HG03280 (cell line): ENCODE measurements around the gene LGR6.

Experiments
- ATAC-seq: cut with Tn5 transposase; IDR thresholded peaks from one replicate; pipeline ENCODE4 v1.9.1; 2021; ENCODE audit warnings: mild to moderate bottlenecking, moderate library complexity; ENCODE audit not compliant: unreplicated experiment

The LGR6 gene

DNA sequence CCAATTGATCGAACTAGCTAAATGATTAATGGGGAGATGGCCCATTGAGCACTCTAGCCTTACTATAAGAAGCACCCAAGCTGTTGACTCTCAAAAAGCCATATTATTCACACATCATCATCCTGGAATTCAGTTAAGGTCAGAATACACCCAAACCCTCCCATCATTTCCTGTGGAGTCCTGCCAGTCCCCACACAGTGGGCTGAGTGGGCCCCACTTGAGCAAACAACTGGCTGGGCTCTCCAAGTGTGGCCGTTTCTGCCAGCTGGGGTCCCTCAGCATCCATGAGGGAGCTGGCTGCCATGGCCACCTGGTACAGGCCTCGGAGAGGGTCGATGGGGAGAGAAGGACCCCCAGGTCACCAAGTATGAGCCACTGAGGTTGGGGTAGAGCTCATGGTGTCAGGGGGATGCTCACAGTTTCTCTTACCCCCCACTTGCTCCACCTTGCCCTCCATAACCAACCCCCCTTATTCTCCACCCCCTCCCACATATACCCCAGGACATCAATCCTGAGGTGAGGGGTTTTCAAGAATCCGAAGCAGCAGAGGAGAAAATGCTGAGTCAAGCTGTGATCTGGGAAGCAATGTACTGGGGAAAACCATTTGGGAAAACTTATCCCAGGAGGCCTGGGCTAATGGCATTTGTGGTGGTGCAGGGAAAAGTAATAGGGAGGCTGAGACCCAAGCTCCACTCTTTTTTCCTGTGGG is 87.9 kb downstream of the LGR6 start:
- ATAC-seq: no peak

DNA sequence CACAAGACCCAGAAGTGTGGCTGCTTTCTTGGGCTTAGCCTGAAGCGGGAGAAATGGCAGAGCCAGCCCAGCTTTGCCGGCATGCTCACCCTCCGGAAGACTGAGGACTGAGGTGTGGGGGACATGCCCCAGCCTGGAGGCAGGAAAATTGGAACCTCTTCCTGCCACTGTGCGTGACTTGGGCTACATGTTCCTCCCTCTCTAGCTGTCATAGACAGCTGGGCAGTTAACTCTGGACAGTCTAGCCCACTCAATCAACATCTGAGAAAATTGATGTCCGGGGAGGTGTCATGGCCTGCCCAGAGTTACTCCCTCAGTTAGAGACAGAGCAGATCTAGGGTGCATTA is 88.4 kb downstream of the LGR6 start:
- ATAC-seq: no peak

DNA sequence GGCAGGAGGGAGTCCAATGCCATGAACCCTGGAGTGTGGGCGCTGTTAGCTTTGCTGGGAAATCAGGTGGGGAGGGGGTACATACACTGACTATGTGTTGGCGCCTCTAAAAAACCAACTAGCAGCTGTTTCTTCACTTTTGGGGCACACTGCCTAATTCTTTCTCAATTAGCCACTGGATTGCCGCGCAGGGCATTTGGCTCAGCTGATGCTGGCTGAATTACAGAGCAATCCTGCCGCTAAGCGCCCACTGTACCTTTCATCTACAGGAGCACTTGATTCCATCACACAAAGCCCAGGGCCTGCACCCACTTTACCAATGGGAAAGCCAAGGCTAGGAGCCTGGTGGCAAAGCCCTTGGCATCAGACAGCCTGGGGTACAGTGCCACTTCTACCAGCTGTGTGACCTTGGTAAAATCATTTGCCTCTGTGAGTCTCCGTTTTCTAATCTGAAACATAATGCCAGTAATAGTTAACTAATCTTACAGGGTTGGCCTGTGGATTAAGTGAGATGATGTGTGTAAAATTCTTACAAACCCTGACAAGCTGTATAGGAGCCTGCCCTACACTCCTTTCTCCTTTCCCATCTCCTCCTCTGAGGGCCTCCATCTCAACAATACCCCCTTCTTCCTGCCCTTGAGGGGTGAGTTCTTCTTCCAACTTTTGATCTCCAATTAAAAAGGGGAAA is 89.1 kb downstream of the LGR6 start:
- no peak for ATAC-seq

DNA sequence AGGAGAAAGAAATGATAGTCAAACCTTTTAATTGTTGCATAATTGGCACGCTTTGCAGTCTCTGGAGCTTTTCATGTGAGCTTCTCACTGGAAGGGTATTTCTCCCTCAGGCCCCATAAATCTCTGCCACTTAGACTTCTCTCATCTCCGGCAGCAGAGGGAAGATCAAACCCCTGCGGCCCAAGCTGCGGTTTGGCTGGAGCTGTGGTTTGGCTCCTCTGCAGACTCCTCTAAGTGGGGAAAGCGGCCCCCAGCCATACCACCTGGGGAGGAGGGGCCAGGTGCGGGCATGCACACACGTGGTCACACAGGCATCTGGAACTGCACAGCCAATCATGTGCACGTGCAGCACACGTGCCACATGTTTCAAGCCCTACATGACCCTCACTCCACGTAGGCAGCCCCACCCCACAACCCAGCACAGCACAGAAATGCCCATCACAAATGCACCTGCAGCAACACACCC is 89.8 kb downstream of the LGR6 start:
- no peak for ATAC-seq

DNA sequence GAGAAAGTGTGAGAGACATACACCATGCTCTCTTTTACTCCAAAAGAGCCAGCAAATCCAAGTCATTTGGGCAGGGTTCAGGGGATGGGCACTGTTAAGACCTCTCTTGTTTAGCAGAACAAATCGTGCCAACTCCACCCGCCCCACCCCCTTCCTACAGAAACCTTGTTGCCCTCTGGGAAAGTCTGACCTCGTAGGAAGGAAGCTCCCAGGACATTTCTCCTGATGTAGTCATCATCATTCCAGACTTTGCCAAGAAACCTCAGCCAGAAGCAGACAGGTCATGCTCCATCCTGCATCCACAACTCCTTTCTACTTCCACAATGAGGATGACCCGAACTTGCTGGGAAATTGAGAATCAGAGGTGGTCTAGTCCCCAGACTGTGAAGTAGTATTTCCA is 90.4 kb downstream of the LGR6 start:
- ATAC-seq: no peak

DNA sequence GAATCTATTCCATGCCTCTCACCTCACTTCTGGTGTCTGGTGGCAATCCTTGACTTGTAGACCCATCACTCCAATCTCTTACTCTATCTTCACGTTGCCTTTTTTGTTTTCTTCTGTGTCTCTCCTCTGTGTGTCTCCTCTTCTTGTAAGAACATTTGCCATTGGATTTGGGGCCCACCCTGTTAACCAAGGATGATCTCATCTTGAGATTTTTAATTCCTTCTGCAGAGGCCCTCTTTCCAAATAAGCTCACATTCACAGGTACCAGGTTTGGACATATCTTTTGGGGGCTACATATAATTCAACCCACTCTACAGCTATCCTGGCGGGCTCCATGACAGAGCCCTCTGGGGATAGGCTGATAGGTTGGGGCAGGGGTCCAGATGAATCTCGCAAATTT is 92.3 kb downstream of the LGR6 start:
- no peak for ATAC-seq

DNA sequence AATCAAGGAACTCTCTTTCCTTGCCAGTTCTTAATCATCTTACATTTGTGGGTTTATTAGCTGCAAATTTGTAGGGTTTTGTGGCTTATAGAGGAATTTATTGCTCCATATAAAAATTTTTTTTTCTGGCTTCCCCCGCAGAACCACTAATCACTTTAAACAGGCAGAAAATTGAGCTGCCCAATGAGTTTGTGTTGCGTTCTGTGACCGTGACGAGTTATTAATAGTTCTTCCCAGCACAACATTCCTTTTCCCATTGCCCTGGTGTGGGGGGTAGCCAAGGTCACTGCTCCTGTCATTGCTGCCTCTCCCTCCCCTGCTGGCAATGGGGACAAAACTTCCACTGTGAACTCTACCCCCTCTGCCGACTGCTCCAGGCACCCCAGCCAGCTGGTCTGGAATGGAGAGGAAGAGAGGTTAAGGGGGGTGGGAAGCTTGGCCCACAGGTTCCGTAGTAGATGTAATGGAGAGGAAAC is 93.1 kb downstream of the LGR6 start:
- no peak for ATAC-seq

DNA sequence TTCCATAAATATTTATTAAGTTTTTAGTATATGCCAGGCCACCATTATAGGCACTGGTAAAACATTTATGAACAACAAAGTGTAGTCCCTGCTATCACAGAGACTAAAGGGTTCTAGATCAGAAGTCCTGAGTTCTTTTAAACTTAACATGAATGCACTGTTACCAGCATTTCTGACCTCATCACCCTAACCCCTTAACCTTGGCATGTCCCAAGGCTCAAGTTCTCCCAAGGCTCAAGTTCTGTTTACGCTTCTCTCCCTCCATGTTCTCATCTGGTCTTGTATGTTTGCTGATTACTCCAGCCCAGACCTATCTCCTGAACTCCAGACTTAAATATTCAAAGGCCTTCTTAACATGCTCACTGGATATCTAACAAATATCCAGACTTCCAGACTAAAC is 93.6 kb downstream of the LGR6 start:
- ATAC-seq: no peak

DNA sequence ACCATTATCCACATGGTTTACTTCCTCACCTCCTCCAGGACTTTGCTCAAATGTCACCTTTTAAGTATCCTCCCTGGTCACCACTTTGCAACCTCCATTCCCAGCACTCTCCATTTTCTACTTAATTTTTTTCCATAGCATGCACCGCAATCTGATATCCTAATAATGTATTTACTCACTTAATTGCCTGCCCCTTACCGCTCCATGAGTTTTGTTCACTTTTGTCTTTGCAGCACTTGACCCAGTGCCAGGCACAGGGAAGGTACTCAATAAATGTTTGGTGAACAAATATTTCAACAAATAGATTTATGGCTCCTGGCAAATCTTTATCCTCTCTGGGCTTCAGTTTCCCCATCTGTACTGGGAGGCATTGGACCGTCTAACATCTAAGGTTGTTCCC is 94.6 kb downstream of the LGR6 start:
- ATAC-seq: no peak

DNA sequence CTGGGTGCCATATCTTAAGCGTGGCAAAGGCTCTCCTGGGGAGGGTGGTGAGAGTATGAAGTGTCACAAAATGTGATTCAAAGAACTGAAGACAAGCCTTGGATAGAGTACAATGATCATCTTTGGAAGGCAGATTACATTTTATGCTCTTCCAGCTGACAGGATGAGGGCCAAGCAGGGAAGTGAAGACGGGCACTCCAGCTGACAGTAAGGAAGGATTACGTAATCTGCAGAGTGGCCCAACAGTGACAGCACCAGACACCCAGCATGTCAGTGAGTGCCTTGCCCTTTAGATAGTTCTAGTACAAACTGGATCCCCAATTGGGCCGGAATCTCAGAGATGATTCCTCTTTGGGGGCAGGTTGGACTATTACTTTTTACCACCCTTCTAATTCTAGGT is 95.4 kb downstream of the LGR6 start:
- no peak for ATAC-seq

DNA sequence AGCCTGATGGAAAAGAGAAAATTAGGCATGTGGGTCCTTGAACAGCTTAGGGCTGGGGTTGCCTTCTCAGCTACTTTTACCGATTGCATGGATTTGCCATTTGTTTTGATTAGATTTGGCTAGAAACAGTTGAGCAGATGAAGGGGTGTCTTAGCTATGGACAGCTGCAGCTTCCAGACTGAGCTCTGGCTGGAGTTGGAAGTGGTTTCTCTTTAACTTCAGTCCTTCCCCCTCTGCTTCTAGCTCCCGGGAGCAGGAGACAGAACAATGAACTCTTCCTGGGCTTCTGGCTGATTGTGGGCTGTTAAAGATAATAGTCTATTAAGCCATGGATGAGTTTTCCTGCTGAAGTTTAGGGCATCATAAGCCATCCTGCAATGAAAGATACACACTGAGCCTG is 97.4 kb downstream of the LGR6 start:
- no peak for ATAC-seq

DNA sequence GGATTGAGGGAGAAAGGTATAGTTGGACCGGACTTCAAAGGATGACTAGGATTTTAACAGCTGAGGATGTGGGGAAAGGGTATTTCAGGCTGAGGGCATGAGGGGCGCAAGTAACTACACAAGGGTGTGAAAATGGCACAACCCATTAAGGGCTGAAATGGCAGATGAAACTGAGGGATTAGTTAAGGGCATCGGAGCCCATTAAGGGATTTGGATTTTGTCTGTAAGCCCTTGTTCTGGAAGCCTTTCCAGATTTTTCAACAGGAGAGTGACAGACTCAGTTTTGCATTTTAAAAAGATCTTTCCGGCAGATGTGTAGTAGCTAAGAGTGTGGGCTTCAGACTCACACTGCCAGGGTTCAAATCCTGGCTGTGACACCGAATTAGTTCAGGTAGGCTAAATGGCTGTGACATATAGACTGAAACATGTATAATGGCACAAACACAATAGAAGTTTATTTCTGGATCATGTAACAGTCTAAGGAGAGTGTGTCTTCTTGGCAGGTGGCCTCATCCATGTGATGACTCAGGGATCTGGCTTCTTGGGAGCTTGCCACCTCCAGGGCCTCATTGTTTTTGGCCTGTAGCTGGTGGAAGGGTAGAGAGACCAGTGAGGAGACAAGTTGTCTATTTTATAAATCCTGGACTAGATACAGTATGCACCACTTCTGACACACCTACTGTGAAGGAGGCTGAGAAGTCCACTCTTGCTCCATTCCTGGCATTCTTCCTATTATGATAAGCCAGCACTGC is 98.5 kb downstream of the LGR6 start:
- ATAC-seq: no peak

DNA sequence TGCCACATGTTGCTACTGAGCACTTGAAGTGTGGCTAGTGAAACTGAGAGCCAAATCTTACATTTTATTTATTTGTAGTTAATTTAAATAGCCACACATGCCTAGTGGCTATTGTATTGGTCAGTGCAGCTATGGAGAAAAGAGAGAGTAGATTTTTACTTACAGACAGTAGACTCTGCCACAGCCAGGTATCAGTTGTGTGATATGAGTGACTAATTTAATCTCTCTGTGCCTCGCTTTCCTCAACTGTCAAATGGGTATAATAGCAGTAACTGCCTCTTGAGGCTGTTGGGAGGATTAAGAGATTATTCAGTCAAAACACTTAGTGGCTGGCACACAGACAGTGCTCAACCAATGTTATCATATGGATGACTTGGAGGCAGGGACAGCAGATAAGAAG is 99.2 kb downstream of the LGR6 start:
- ATAC-seq: no peak

DNA sequence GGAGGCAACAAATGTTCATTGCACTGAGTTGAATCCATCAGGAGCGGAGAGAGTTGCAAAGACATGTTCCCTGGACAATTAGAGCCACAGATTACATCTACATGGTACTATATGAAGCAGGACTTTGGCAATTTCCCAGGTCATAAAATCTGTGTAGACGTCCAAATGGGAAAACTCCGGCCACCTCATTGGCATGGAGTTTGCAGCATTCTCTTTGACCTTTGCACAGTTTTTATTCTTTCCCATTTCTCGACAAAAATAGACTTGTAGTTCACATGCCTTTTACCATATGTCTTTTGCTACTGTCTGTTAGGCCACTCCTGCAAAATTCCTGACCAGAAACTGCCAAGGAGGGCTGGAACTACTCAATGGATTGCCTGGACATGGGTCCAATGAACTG is 100.0 kb downstream of the LGR6 start:
- no peak for ATAC-seq

DNA sequence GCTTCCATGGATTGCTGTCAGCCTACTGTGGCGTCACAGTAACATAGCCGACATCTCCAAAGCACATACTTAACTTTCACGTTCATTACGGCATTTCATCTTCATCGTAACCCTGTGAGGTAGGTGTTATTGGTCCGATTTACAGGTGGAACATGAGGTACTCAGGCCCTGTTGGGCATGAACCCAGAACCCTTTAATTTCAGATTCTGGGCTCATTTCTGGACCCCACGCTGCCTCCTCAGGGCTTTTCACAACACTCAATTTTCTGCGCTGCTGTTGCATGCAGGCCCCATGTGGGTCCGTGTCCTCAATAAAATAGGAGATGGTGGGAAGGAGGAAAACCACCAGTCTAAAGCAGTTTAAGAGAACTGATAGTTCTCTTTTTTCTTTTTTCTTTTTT is 108.6 kb downstream of the LGR6 start:
- ATAC-seq: no peak

DNA sequence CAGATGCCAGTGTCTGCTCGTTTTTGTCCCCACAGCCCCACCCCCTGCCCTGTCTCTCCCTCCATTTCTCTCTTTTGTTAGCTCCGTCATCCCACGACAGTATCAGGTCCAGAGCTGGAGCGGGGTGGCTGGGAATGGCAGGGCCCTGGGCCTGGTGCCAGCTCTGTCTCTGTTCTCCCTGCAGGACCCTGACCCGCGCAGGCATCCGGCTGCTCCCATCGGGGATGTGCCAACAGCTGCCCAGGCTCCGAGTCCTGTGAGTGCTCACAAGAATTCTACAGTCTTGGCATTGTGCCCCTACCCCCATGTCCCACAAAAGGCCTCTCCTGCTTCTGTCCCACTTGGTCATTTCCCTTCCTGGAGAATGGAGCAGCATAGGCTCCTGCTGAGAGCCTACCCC is 110.8 kb downstream of the LGR6 start:
- ATAC-seq: no peak

DNA sequence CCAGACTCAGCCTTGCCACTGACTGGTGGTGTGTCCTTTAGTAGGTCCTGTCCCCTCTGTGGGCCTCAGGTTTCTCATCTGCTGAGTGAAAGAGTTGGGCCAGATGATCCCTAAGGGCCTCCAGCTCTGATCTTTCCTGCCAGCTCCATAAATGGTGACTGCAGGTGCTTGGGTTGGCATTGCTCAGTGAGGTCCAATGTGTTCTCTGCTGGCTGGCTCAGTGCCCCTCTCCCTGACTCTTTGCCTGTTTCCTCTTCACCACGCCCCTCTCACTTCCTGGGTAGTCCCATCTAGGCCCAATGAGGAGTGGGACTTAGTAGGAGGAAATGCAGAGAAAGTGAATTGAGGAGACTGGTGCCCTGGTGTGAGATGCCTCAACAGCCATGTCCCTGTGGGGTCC is 111.6 kb downstream of the LGR6 start:
- ATAC-seq: no peak

DNA sequence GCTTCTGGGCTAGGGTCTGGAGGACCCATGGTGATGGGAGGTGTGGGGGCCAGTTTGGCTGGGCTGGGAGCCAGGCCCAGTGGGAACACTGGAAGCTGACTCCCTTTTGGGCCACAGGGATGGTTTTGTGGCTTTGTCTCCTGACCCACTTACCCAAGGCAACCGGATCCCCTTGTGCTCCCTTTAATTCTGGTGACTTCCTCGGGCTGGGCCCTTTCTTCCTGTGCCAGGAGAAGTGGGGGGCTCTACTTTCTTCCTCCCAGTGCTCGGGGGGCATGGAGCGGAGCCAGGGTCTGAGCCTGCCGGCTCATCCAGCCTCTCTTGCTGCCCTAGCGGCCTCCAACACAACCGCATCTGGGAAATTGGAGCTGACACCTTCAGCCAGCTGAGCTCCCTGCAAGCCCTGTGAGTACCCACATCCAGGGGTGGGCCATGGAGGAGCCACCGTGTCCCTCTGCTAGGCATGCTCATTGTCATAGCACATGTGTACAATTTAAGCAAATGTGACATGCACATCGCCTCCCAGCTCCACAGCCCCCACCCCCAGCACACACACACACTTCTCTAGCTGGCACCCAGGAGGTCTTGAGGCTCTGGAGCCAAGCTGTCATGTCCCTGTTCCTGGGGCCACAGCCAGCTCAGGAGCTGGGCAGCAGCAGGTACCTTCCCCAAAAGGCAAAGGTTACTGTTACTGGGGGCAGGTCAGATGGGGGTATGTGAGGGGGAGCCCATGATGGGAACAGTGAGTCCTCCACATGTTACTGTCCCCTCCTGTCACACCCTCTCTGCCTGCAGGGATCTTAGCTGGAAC is 113.1 kb downstream of the LGR6 start:
- no peak for ATAC-seq

DNA sequence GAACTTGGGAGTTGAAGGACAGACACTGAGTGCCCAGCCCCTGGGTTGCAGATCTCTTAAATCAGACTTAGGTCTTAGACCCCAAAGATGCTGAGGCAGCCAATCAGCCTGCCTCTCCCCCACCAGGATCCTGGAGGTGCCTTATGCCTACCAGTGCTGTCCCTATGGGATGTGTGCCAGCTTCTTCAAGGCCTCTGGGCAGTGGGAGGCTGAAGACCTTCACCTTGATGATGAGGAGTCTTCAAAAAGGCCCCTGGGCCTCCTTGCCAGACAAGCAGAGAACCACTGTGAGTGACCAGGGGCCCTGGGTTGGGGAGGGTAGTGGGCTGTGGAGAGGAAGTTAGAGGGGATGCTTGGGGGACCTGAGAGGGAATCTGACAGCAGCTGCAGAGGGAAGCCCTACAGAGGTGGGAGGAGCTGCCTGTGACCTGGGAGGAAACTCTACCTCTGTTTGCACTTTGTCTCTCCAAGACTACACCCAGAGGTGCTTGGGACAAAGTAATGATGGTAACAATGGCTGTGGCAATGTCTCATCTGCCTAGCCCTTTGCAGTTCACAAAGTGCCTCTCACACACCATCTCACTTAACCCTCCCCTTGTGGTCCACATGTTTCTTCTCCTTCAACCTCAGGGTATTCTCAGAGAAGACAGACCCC is 116.6 kb downstream of the LGR6 start:
- no peak for ATAC-seq

DNA sequence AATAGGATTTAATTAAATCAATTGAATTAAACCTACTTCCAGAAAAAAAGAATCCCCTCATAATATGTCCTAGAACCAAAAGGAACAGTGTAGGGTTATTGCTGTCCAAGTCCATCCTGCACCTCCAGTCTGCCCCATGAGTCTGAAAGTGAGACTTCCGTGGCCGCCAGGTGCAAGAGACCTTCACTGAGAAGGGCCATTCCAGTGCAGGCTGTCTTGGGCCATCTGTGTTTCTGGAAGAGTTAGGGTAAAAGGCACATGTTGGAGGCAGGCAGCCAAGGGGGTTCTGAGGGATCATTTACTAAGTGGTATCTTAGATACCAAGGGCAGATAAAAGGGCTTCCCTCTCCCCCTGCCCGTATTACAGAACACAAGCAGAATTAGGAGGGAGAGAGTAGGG is 117.1 kb downstream of the LGR6 start:
- ATAC-seq: no peak
